T-helper 1 cell (primary cell): ENCODE results near the gene ZG16.
"Not testable (repeated sequence)": the region's sequence is repeated elsewhere in the genome, so short reads cannot be mapped to it uniquely, and the experiment has no call there.

Experiments
- DNase-seq, 5 donors: peaks; one replicate each; pipeline ENCODE4 v3.0.0-alpha.2; 2012 to 2020

ZG16 gene

DNA sequence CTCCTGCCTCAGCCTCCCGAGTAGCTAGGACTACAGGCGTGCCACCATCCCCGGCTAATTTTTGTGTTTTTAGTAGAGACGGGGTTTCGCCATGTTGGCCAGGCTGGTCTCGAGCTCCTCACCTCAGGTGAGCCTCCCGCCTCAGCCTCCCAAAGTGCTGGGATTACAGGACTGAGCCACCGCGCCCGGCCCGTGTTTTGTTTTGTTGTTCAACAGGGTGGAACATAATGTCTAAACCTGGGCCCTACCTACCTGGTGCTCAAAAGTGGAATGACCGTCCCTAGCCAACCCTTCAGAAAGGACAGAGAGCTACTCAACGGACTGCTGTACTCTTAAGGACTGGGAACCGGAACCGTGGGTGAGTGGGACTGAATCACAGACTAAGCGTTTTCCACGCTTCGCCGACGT, 11.7 kb downstream of the ZG16 start:
- no peak for DNase-seq

DNA sequence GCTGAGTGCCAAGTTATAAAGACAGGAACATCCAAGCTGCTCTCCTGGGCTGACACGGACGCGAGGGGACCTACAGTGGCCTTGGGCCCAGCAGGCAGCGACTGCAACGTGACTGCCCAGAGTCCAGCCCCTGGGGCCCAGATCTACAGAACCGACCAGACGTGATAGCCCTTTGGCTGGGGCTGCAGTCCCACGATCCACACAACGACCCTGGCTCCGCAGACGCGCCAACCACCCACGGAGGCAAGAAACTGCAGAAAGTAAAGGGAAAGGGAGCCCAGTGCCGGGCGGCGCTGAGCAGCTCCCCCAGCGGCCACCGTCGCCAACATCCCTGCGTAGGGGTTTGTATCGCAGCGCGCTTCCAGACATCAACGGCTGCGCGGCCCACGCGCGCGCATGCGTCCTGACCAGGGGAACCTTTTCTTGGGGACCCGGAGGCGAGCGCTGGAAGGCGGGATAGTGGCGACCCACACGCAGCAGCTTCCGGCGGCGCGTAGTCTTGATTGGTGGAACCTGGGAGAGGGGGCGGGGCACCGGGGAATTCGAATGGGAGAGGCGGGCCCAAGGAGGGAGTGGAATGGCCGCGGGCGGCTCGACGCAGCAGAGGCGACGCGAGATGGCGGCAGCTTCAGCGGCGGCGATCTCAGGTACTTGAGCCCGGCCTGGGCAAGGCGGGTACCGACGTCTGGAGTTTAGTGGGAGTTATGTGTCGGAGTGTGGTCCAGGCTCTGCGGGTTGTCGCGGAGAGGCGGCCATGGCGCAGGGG, 12.3 kb downstream of the ZG16 start, which contains the start of gene KIF22:
Gene KIF22 (plus strand): TSS at position 569 of the 766 bp plus-strand sequence. CDS start 9 bp downstream, at position 578.
- peak; percentile 99 to 100 (median 100) for DNase-seq

DNA sequence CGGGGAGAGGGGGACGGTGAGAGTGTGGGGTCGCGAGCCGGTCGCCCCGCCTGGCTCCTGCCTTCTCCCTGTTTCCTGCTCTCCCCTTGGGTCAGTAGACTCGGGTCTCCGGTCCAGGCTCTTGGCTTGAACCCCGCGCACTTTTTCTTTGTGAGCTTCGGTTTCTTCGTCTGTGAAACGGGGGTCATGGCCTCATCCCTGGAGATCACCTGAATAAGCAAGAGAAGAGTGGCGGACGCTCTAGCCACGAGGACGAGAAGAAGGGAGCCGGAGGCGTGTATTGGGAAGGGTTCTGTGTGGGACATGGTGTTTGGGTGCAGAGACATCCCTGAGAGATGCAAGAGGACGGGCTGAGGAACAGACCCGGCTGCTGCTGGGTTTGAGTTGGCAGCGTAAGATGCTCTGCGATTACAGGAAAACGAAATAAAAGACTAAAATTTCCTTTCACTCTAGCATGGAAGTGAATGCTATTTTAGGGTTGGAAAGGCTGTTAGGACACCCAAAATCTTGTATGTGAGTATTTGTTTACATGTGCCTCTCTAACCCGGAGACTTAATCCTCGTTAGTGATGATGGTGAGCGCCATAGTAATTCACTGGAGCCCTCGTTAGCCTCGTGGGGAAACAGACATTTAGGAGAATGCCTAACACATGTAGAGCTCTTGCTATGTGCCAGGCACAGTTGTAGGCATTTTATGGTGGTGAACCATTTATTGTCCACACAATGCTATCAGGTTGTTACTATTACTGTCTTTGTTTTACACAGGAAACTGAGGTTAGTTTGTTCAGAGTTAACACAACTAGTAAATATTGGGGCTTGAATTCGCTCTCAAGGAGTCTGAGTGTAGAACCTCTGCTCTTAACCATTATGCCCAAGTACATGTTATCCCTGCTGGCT, 13.1 kb downstream of the ZG16 start:
- DNase-seq = no peak

DNA sequence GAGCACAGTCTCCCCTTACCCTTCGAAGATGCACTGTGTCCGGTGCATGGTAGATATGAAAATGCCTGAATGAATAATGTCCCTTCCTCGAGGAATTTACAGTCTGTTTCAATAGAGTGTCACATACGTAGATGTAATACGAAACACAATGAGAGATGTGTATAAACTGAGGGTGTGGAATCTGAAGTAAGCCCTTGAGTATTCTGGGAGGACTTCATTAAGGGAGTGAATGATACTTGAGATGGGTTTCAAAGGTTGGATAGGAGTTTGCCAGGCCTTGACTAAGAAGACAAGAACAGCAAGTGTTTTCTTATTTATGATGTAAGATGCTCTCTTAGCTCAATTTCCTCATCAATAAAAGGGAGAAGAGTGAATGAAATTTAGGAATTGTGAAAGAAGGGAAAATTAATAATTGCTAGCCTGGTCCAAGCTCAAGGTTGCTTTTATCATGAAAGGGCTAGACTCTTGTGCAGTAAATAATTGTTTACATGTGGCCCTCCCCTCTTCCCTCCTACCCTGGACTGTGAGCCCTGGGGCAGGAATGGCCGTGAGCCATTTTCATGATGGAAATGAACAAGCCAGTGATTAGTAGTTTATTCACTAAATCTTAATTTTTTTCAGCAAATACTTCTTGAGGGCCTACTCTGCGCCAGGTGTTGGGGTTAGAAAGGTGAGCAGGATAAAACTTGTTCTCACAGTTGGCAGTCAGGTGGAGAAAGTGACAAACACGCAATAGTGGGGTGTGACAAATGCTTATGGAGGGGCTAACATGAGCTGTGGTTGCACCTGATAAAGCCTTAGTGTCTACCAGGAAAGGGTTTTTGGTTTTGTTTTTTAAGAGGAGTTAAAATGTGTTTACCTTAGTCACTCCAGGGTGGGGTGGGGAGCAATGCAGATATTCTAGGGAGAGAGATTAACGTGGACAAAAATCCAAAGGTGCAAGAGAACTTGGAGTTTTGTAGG, 14.1 kb downstream of the ZG16 start:
- DNase-seq = no peak

- not testable (repeated sequence) for DNase-seq
Observed at GRCh38 chr16:29793153-29793552, 15.1 kb downstream of the ZG16 start.

DNA sequence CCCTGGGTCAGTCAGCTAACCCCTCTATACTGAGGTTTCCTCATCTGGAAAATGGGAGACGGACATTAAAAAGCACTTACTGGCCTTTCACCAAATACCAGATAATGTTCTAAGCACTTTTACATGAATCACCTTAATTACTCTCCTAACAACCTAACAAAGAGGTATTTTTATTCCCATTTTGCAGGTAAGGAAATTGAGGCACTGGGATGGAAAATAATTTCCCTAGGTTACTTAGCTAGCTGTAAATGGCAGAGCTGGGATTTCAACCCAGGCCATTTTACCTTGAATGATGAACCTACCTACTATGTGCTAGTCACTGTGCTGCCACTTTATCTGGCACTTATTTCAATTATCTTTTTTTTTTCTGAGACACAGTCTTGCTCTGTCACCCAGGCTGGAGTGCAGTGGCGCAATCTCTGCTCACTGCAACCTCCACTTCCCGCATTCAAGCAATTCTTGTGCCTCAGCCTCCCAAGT, 16.2 kb downstream of the ZG16 start:
- no peak for DNase-seq

GRCh38 chr16:29802416-29802935, 24.4 kb downstream of the ZG16 start:
- no peak for DNase-seq

DNA sequence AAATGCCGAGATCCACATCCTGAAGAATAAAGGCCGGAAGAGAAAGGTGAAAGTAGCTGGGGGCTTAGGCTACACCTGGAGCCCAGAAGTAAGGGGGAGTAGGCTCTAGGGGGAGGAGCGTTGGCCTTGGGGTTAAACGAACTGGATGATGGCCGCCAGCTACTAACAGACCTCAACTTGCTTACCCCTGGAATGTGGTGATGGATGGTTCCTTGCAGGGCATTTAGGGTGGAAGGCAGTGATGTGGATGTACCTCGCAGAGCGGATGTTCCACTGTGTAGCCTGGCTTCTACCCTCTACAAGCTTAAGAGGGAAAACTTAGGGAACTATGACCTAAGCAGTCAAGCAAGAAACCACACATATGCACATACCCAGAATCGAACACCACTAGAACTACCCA, 26.0 kb downstream of the ZG16 start:
- no peak for DNase-seq

- DNase-seq = no peak
Observed at GRCh38 chr16:29804455-29805231, 26.6 kb downstream of the ZG16 start.

DNA sequence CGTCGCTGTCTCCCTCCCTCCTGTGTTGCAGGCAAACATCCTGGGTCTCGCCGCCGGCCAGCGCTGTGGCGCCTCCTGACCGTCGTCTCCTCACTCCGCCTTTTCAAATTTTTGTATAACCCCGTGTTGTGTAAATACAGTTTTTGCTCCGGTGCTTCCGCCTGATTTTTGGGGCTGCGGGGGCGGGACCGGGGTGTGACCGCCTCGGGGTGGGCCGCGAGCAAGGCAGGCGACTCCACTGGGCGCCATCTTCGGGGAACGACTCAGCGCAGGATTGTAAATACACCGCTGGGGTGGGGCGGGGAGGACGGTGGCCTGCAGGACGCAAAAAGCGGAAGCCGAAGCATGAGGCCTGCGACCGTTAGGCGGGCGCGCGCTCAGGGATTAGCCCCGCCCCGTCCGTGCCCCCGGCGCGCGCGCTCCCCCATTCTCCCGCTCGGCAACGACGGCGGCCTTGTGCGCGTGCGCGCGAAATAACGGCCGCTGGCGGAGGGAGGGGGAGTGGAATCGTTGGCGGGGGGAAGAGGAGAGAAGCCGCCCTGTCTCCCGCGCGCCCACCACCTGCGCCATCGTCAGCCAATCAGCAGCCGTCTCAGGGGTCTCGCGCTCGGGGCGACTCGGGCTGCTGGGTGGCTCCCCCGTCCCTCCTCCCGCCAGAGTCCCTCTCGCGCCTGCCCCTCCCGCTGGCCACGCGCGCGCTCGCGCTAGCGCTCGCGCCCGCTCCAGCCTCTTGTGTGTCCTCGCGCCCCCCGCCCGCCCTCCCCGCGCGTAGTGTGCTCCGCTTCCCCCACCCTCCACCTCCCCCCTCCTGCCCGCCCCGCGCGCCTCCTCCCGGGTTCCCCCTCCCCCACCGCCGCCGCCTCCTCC, 27.4 kb downstream of the ZG16 start:
- DNase-seq = peak; percentile 95 to 98 (median 97)

GRCh38 chr16:29806099-29806579, 28.1 kb downstream of the ZG16 start, which contains the start of gene MAZ:
TSS of gene MAZ (plus strand) at chr16:29806529. CDS start at chr16:29806702, 173 bp downstream.
- DNase-seq = peak in 2 of 5 donors; percentile 70 to 83

DNA sequence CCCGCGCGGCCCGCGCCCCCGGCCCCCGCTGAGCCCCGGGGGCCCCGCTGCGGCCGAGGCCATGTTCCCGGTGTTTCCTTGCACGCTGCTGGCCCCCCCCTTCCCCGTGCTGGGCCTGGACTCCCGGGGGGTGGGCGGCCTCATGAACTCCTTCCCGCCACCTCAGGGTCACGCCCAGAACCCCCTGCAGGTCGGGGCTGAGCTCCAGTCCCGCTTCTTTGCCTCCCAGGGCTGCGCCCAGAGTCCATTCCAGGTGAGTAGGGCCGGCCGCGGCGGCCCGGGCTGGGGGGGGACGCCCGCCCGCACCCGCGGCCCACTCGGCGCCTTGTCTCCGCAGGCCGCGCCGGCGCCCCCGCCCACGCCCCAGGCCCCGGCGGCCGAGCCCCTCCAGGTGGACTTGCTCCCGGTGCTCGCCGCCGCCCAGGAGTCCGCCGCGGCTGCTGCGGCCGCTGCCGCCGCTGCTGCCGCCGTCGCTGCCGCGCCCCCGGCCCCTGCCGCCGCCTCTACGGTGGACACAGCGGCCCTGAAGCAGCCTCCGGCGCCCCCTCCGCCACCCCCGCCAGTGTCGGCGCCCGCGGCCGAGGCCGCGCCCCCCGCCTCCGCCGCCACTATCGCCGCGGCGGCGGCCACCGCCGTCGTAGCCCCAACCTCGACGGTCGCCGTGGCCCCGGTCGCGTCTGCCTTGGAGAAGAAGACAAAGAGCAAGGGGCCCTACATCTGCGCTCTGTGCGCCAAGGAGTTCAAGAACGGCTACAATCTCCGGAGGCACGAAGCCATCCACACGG, 28.8 kb downstream of the ZG16 start:
- peak in 3 of 5 donors; percentile 45 to 66 (median 47) for DNase-seq

DNA sequence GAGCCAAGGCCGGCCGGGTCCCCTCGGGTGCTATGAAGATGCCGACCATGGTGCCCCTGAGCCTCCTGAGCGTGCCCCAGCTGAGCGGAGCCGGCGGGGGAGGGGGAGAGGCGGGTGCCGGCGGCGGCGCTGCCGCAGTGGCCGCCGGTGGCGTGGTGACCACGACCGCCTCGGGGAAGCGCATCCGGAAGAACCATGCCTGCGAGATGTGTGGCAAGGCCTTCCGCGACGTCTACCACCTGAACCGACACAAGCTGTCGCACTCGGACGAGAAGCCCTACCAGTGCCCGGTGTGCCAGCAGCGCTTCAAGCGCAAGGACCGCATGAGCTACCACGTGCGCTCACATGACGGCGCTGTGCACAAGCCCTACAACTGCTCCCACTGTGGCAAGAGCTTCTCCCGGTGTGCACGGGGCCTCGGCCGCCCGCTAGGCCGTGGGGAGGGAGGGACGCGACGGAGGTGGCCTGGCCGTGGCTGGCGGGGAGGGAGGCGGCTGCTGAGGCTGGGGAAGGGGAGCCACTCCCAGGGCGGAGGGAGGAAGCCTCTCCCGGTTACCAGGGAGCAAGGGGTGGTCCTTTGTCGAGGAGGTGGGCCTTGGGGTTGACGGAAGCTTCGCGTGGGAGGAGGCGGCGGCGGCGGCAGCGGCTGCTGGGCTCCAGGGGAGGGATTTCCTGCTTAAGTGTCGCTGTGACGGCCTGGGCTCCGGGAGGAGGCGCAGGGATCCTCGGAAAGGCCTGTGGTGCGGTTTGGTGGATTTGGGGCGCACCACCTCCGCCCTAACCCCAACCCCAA, 29.6 kb downstream of the ZG16 start:
- DNase-seq = peak; percentile 74 to 93 (median 82)

GRCh38 chr16:29808219-29808900, 30.3 kb downstream of the ZG16 start:
- peak in 1 of 5 donors; percentile 33 for DNase-seq

DNA sequence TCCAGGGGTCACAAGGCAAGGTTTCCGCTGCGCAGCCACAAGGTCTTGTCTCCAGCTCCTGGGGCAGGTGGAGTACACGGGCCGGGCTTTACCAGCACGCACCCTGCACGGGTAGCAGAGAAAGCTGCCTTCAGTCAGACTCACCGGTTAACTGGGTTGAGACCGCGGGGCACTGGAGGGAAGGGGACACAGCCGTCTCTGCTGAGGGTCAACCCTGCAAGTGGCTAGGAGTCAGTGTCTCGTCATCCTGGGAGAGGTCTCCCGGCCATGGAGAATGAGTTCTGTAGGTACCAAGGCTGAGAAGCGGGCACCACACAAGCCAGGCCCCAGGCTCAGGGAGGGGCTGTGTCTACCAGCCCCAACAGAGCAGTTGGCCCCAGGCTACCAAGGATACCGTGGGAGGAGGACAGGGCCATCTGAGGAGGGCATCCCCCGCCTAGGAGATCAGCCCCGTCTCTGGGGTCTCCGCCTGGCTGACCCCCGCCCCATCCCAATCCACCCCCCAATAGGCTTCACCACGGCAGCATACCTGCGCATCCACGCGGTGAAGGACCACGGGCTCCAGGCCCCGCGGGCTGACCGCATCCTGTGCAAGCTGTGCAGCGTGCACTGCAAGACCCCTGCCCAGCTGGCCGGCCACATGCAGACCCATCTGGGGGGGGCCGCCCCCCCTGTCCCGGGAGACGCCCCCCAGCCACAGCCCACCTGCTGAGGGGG, 31.1 kb downstream of the ZG16 start:
- DNase-seq = no peak

DNA sequence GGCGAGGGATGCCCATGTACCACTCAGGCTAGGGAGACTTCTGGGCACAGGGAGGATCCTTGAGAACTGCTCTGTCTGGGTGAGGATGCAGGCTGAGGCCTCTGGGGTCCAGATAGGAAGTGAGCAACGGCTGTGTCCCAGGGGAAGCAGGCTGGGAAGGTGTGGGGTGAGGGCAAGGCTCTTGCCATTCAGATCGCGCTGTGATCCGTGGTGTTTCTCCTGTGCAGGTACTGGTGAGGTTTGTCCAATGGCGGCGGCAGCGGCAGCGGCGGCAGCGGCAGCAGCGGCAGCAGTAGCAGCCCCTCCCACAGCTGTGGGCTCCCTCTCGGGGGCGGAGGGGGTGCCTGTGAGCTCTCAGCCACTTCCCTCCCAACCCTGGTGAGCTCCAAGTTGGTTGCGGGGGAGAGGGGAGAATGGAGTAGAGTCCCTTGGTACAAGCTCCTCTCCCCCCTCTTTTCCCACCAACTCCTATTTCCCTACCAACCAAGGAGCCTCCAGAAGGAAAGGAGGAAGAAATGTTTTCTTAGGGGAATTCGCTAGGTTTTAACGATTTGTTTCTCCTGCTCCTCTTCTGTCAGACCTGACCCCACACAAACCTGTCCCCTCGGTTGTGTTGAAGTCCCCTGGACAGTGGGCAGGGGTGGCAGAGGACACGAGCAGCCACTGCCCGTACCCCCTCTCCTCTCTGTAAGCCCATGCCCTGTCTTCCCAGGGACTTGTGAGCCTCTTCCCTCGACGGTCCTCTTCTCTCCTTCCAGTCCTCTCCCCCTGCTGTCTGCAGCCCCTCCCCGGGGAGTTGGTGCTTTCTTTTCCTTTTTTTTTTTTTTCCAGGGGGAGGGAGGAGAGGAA, 32.0 kb downstream of the ZG16 start:
- peak in 1 of 5 donors; percentile 44 for DNase-seq
